K562 (cell line): ENCODE results near the gene KIN. TPM values are rescaled to one million over a fixed set of nuclear protein-coding genes. Genes with fewer than 3 reads are reported as not detected.
A peak's percentile ranks its signal among the peaks of the same experiment; 100 is the strongest.

Experiments
- ADNP ChIP-seq: fragments of 200-800 bp; sonication (Bioruptor generic); IDR thresholded peaks from 2 replicates; pipeline ENCODE4 v1.6.1; 2016; ENCODE audit warnings: missing genetic modification characterization, missing compliant biosample characterization
- CCNT2 ChIP-seq: IDR thresholded peaks from 2 replicates; pipeline ENCODE4 v1.6.1; 2011; ENCODE audit warnings: borderline replicate concordance, low read depth, mild to moderate bottlenecking, moderate library complexity, mixed read lengths, low read length; ENCODE audit not compliant: insufficient read length; ENCODE audit errors: extremely low read depth
- CHD2 ChIP-seq: IDR thresholded peaks from 2 replicates; pipeline ENCODE4 v1.6.1; 2011; ENCODE audit warnings: low read depth, low read length
- FOXJ3 ChIP-seq: sonication (generic); formaldehyde crosslinking; IDR thresholded peaks from 2 replicates; pipeline ENCODE4 v1.4.0; 2020; ENCODE audit warnings: mild to moderate bottlenecking, missing genetic modification reagents
- GTF2A2 ChIP-seq: IDR thresholded peaks from 2 replicates; pipeline ENCODE4 v1.6.1; 2016; ENCODE audit warnings: mild to moderate bottlenecking, missing genetic modification characterization, missing compliant biosample characterization
- MEF2A ChIP-seq: IDR thresholded peaks from 2 replicates; pipeline ENCODE4 v1.6.1; 2011; ENCODE audit warnings: low read depth, mild to moderate bottlenecking, low read length, moderate library complexity; ENCODE audit not compliant: control insufficient read depth
- RBM14 ChIP-seq: fragments of 200-400 bp; formaldehyde crosslinking; IDR thresholded peaks from 2 replicates; pipeline ENCODE4 v1.6.1; 2018; ENCODE audit warnings: low read depth, mild to moderate bottlenecking, low read length, moderate library complexity, borderline replicate concordance; ENCODE audit not compliant: insufficient read depth
- SAFB ChIP-seq: fragments of 200-400 bp; formaldehyde crosslinking; IDR thresholded peaks from 2 replicates; pipeline ENCODE4 v1.6.1; 2017; ENCODE audit warnings: low read depth, low read length, borderline replicate concordance
- SMARCE1 ChIP-seq: fragments of 450-650 bp; IDR thresholded peaks from 2 replicates; pipeline ENCODE4 v1.7.1; 2016; ENCODE audit warnings: mild to moderate bottlenecking
- TAF15 ChIP-seq: fragments of 200-400 bp; formaldehyde crosslinking; IDR thresholded peaks from 2 replicates; pipeline ENCODE4 v1.6.1; 2017; ENCODE audit warnings: mild to moderate bottlenecking, low read depth, low read length, moderate library complexity
- THAP12 ChIP-seq: fragments of 250-450 bp; sonication (Bioruptor Pico); IDR thresholded peaks from 2 replicates; pipeline ENCODE4 v1.9.0; 2021; ENCODE audit warnings: mild to moderate bottlenecking, inconsistent platforms
- TSHZ1 ChIP-seq: fragments of 250-450 bp; sonication (Bioruptor Pico); IDR thresholded peaks from 2 replicates; pipeline ENCODE4 v1.4.0; 2020; ENCODE audit warnings: mild to moderate bottlenecking, moderate library complexity
- YY1 ChIP-seq, 3 experiments: IDR thresholded peaks; 2 replicates each; pipeline ENCODE4 v1.6.1; 2011; ENCODE audit warnings: low read length in 2 of 3, mild to moderate bottlenecking in 2 of 3, moderate library complexity in 2 of 3, borderline replicate concordance in 1 of 3, control low read depth in 1 of 3, low read depth in 1 of 3; ENCODE audit not compliant: insufficient read depth in 3 of 3, insufficient replicate concordance in 2 of 3, control insufficient read depth in 1 of 3, insufficient read length in 1 of 3; ENCODE audit errors: extremely low read depth in 1 of 3
- ZBTB2 ChIP-seq: fragments of 450-650 bp; IDR thresholded peaks from 2 replicates; pipeline ENCODE4 v1.6.1; 2016; ENCODE audit warnings: antibody characterized with exemption
- ZNF12 ChIP-seq: sonication (generic); formaldehyde crosslinking; IDR thresholded peaks from 2 replicates; pipeline ENCODE4 v1.4.0; 2020; ENCODE audit warnings: mild to moderate bottlenecking, missing genetic modification reagents
- ZNF146 ChIP-seq: IDR thresholded peaks from one replicate; pipeline ENCODE4 v1.6.1; 2018; ENCODE audit warnings: missing compliant biosample characterization; ENCODE audit not compliant: unreplicated experiment
- ZNF717 ChIP-seq: fragments of 250-450 bp; sonication (Bioruptor Pico); IDR thresholded peaks from 2 replicates; pipeline ENCODE4 v1.5.0; 2021
- polyA plus RNA-seq, 8 experiments: library from polyadenylated mRNA; depleted of rRNA in 4 of 8; stranded (reverse) in 5 of 8; unstranded in 3 of 8; fragments of >200 nt; fragmentation: Nextera tagmentation in 2 of 8; fragmentation: Illumina TruSeq in 1 of 8; extraction: Ambion mirVana in 2 of 8; extraction: Trizol in 1 of 8; gene quantifications; 2 replicates each; pipeline versions ENCODE4 v1.2.1 to v1.2.3, GENCODE V29; 2011 to 2014; ENCODE audit warnings: inconsistent platforms in 1 of 8, missing spikeins in 1 of 8
- total RNA-seq, 7 experiments: library from RNA; depleted of rRNA in 6 of 7; stranded (reverse); fragments of >200 nt in 6 of 7; fragmentation: Illumina TruSeq in 2 of 7; extraction: Trizol in 2 of 7; gene quantifications; 2 replicates each; pipeline versions ENCODE4 v1.2.1 to v1.2.3, GENCODE V29; 2011 to 2021; ENCODE audit warnings: low replicate concordance in 1 of 7

The KIN gene
- total and polyA plus RNA-seq, 9 of the 15 experiments (the other 6 are each of a cell fraction or from before 2014, with no cell fraction given) = 11.7 to 35.6 (median 16.0) TPM

DNA sequence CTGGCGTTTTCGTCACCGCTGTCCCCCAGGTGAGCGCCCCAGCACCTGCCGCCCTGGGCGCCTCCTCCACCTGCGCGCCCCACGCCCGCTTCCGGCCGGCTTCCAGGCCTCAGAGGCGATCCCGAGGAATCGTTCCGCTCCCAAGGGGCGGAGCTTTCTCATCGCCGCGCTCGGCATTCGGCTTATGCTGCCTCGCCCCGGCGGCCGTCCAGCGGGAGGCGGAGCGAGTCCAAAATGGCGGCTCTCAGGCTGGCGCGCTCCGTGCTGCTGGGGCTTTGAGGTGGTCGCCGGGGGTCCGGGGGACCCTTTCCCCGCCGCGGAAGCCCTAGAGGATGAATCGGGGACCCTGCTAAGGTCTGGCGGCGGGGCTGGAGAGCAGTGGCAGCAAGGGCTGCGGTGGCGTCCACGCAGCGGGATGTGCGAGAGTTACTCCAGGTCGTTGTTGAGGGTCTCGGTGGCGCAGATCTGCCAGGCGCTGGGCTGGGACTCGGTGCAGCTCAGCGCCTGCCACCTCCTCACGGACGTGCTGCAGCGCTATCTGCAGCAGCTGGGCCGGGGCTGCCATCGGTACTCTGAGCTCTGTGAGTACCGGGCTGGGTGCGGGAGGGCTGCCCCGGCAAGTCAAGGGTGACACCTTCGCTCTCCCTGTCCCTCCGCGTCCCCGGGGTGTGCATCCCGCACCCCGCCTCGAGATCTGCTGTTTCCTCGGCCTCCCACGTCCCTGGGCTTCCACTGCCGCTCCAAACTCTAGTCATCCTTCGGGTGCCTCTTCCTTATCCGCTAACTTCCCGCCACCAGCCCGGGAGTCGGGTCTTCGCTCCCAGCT, 30.7 kb upstream of the KIN start, which contains the start of gene TAF3 (continued):
- TF ChIP-seq TSHZ1 (CRISPR knock-in tag) = no peak
- TF ChIP-seq CCNT2 = peak; percentile 86
- 0 out of 2 replicates have a peak, but pooled peaks have one; percentile 20 for TF ChIP-seq CHD2
- no peak for TF ChIP-seq GTF2A2 (tag)
- TF ChIP-seq ZNF12 (CRISPR knock-in tag) = no peak
- TF ChIP-seq ZBTB2 = 0 out of 2 replicates have a peak, but pooled peaks have one; percentile 41
- no peak for TF ChIP-seq SAFB
- TF ChIP-seq THAP12 (CRISPR knock-in tag) = no peak
- no peak for TF ChIP-seq RBM14
- TF ChIP-seq YY1 (IDR thresholded peaks at IDR 0.05; ENCODE audit: borderline replicate concordance in 1 of 3, control insufficient read depth in 1 of 3, extremely low read depth in 1 of 3, insufficient read depth in 3 of 3, insufficient read length in 1 of 3, insufficient replicate concordance in 2 of 3, low read depth in 1 of 3, low read length in 2 of 3) = peak; percentile 91 to 98 (median 97)
- TF ChIP-seq TAF15 = no peak
- no peak for TF ChIP-seq ADNP (tag)
- no peak for TF ChIP-seq ZNF146
- TF ChIP-seq SMARCE1 = 0 out of 2 replicates have a peak, but pooled peaks have one; percentile 20
- no peak for TF ChIP-seq MEF2A
- TF ChIP-seq ZNF717 (CRISPR knock-in tag) = no peak
- TF ChIP-seq FOXJ3 (CRISPR knock-in tag) = no peak
